SK-N-SH treated with all-trans-retinoic acid at 6 μM for 48 hours (cell line): ENCODE data around the gene NOL11.

ENCODE experiments used
- ATAC-seq: fragments of 200-7000 bp; cut with Tn5 transposase; 3 replicates; pipeline ENCODE4 v1.9.1; 2020; ENCODE audit warnings: mild to moderate bottlenecking, moderate library complexity
- ARNTL ChIP-seq: fragments of 450-650 bp; formaldehyde crosslinking; IDR thresholded peaks from 2 replicates; pipeline ENCODE4 v1.5.0; 2020; ENCODE audit warnings: low read depth, mild to moderate bottlenecking, moderate library complexity, borderline replicate concordance
- BACH2 ChIP-seq: fragments of 250-450 bp; sonication (Bioruptor Pico); IDR thresholded peaks from 2 replicates; pipeline ENCODE4 v1.9.0; 2021; ENCODE audit warnings: mild to moderate bottlenecking, borderline replicate concordance
- CSDC2 ChIP-seq: fragments of 250-450 bp; sonication (Bioruptor Pico); IDR thresholded peaks from 2 replicates; pipeline ENCODE4 v1.5.0; 2020; ENCODE audit warnings: mild to moderate bottlenecking, moderate library complexity
- ESRRG ChIP-seq: fragments of 250-450 bp; sonication (Bioruptor Pico); IDR thresholded peaks from 2 replicates; pipeline ENCODE4 v1.6.1; 2021; ENCODE audit warnings: mild to moderate bottlenecking
- GLIS3 ChIP-seq: fragments of 250-450 bp; sonication (Bioruptor Pico); IDR thresholded peaks from 2 replicates; pipeline ENCODE4 v1.5.0; 2020; ENCODE audit warnings: mild to moderate bottlenecking, moderate library complexity
- OSR1 ChIP-seq: fragments of 250-450 bp; sonication (Bioruptor Pico); IDR thresholded peaks from 2 replicates; pipeline ENCODE4 v1.8.0; 2022; ENCODE audit warnings: moderate library complexity, mild to moderate bottlenecking, inconsistent platforms
- PPARA ChIP-seq: fragments of 250-450 bp; sonication (Bioruptor Pico); IDR thresholded peaks from 2 replicates; pipeline ENCODE4 v1.5.0; 2020; ENCODE audit warnings: mild to moderate bottlenecking, borderline replicate concordance
- RARB ChIP-seq: fragments of 250-450 bp; sonication (Bioruptor Pico); IDR thresholded peaks from 2 replicates; pipeline ENCODE4 v1.8.0; 2021; ENCODE audit warnings: mild to moderate bottlenecking, moderate library complexity
- SNAI2 ChIP-seq: fragments of 250-450 bp; sonication (Bioruptor Pico); IDR thresholded peaks from 2 replicates; pipeline ENCODE4 v1.5.0; 2020; ENCODE audit warnings: mild to moderate bottlenecking, moderate library complexity
- TCF4 ChIP-seq: fragments of 250-450 bp; sonication (Bioruptor Pico); IDR thresholded peaks from 2 replicates; pipeline ENCODE4 v1.8.0; 2021; ENCODE audit warnings: mild to moderate bottlenecking, moderate library complexity, borderline replicate concordance
- TOX ChIP-seq: fragments of 250-450 bp; sonication (Bioruptor Pico); IDR thresholded peaks from 2 replicates; pipeline ENCODE4 v1.8.0; 2021; ENCODE audit warnings: mild to moderate bottlenecking, moderate library complexity, borderline replicate concordance
- ZFP3 ChIP-seq: fragments of 250-450 bp; sonication (Bioruptor Pico); IDR thresholded peaks from 2 replicates; pipeline ENCODE4 v1.5.0; 2020; ENCODE audit warnings: mild to moderate bottlenecking, moderate library complexity
- ZNF565 ChIP-seq: fragments of 450-650 bp; formaldehyde crosslinking; conservative IDR thresholded peaks from 2 replicates; pipeline ENCODE4 v1.5.0; 2020; ENCODE audit warnings: low read depth, mild to moderate bottlenecking, moderate library complexity
- ZNF70 ChIP-seq: fragments of 450-650 bp; formaldehyde crosslinking; IDR thresholded peaks from 2 replicates; pipeline ENCODE4 v1.5.0; 2020; ENCODE audit warnings: mild to moderate bottlenecking, moderate library complexity
- ZNF8 ChIP-seq: fragments of 450-650 bp; formaldehyde crosslinking; IDR thresholded peaks from 2 replicates; pipeline ENCODE4 v1.5.0; 2020; ENCODE audit warnings: mild to moderate bottlenecking, moderate library complexity
- TF ChIP-seq, protein P1 (sequence below): fragments of 250-450 bp; sonication (Bioruptor Pico); IDR thresholded peaks from 2 replicates; pipeline ENCODE4 v1.5.0; 2020; ENCODE audit warnings: mild to moderate bottlenecking, moderate library complexity
- TF ChIP-seq, protein P2 (sequence below): fragments of 250-450 bp; sonication (Bioruptor Pico); IDR thresholded peaks from 2 replicates; pipeline ENCODE4 v1.5.1; 2020; ENCODE audit warnings: low read depth, mild to moderate bottlenecking, moderate library complexity
- TF ChIP-seq, protein P3 (sequence below): fragments of 250-450 bp; sonication (Bioruptor Pico); IDR thresholded peaks from 2 replicates; pipeline ENCODE4 v1.5.1; 2021; ENCODE audit warnings: mild to moderate bottlenecking, moderate library complexity
- TF ChIP-seq, protein P4 (sequence below): fragments of 250-450 bp; sonication (Bioruptor Pico); IDR thresholded peaks from 2 replicates; pipeline ENCODE4 v1.8.0; 2020; ENCODE audit warnings: mild to moderate bottlenecking, moderate library complexity, borderline replicate concordance

NOL11 gene

DNA sequence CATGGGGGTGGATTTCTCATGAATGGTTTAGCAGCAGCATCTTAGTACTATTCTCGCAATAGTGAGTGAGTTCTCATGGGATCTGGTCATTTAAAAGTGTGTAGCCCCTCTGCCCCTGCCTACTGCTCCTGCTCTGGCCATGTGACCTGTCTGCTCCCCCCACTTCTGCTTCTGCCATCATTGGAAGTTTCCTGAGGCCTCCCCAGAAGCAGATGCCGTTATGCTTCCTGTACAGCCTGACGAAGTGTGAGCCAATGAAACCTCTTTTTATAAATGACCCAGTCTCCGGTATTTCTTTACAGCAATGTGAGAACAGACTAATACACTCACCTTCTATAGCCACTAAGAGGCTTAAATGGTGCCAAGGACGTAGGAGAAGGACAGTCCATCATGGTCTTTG, 51.5 kb downstream of the NOL11 start:
- no peak for TF ChIP-seq ZNF8 (CRISPR knock-in tag)
- no peak for TF ChIP-seq TCF4
- TF ChIP-seq ESRRG (CRISPR knock-in tag) = no peak
- TF ChIP-seq OSR1 (CRISPR knock-in tag) = no peak
- no peak for TF ChIP-seq GLIS3 (CRISPR knock-in tag)
- TF ChIP-seq ZNF70 (CRISPR knock-in tag) = no peak
- no peak for TF ChIP-seq ZFP3
- TF ChIP-seq, protein P1, sequence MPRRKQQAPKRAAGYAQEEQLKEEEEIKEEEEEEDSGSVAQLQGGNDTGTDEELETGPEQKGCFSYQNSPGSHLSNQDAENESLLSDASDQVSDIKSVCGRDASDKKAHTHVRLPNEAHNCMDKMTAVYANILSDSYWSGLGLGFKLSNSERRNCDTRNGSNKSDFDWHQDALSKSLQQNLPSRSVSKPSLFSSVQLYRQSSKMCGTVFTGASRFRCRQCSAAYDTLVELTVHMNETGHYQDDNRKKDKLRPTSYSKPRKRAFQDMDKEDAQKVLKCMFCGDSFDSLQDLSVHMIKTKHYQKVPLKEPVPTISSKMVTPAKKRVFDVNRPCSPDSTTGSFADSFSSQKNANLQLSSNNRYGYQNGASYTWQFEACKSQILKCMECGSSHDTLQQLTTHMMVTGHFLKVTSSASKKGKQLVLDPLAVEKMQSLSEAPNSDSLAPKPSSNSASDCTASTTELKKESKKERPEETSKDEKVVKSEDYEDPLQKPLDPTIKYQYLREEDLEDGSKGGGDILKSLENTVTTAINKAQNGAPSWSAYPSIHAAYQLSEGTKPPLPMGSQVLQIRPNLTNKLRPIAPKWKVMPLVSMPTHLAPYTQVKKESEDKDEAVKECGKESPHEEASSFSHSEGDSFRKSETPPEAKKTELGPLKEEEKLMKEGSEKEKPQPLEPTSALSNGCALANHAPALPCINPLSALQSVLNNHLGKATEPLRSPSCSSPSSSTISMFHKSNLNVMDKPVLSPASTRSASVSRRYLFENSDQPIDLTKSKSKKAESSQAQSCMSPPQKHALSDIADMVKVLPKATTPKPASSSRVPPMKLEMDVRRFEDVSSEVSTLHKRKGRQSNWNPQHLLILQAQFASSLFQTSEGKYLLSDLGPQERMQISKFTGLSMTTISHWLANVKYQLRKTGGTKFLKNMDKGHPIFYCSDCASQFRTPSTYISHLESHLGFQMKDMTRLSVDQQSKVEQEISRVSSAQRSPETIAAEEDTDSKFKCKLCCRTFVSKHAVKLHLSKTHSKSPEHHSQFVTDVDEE = no peak
- no peak for TF ChIP-seq ARNTL (CRISPR knock-in tag)
- no peak for TF ChIP-seq RARB (CRISPR knock-in tag)
- no peak for TF ChIP-seq CSDC2 (CRISPR knock-in tag)
- no peak for TF ChIP-seq PPARA
- TF ChIP-seq, protein P2, sequence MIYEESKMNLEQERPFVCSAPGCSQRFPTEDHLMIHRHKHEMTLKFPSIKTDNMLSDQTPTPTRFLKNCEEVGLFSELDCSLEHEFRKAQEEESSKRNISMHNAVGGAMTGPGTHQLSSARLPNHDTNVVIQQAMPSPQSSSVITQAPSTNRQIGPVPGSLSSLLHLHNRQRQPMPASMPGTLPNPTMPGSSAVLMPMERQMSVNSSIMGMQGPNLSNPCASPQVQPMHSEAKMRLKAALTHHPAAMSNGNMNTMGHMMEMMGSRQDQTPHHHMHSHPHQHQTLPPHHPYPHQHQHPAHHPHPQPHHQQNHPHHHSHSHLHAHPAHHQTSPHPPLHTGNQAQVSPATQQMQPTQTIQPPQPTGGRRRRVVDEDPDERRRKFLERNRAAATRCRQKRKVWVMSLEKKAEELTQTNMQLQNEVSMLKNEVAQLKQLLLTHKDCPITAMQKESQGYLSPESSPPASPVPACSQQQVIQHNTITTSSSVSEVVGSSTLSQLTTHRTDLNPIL (CRISPR knock-in tag) = no peak
- no peak for TF ChIP-seq BACH2 (CRISPR knock-in tag)
- TF ChIP-seq, protein P3, sequence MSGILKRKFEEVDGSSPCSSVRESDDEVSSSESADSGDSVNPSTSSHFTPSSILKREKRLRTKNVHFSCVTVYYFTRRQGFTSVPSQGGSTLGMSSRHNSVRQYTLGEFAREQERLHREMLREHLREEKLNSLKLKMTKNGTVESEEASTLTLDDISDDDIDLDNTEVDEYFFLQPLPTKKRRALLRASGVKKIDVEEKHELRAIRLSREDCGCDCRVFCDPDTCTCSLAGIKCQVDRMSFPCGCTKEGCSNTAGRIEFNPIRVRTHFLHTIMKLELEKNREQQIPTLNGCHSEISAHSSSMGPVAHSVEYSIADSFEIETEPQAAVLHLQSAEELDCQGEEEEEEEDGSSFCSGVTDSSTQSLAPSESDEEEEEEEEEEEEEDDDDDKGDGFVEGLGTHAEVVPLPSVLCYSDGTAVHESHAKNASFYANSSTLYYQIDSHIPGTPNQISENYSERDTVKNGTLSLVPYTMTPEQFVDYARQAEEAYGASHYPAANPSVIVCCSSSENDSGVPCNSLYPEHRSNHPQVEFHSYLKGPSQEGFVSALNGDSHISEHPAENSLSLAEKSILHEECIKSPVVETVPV (CRISPR knock-in tag) = no peak
- TF ChIP-seq TOX (CRISPR knock-in tag) = no peak
- no peak for TF ChIP-seq SNAI2 (CRISPR knock-in tag)
- TF ChIP-seq, all 23 proteins: peak for 0
- no peak for ATAC-seq

DNA sequence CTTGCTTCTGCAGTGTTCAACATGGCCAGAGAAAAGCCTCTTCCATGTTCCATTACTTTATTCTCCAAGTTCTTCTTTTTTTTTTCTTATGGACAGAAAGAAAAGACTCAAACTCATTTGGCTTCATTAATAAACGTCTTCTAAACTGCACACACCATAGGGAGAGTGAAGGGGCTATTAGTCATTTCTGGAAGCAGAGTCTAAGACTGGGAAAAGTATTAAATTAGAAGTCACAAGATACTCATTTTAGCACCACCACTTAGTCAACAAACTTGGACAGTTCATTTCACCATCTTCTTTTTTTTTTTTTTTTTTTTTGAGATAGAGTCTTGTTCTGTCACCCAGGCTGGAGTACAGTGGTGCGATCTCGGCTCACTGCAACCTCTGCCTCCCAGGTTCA, 52.8 kb downstream of the NOL11 start:
- TF ChIP-seq TCF4 = no peak
- TF ChIP-seq, protein P3 (CRISPR knock-in tag) = no peak
- no peak for TF ChIP-seq SNAI2 (CRISPR knock-in tag)
- no peak for TF ChIP-seq ZNF565 (CRISPR knock-in tag)
- TF ChIP-seq, protein P1 = no peak
- no peak for TF ChIP-seq TOX (CRISPR knock-in tag)
- TF ChIP-seq CSDC2 (CRISPR knock-in tag) = no peak
- TF ChIP-seq BACH2 (CRISPR knock-in tag) = no peak
- TF ChIP-seq, protein P4, sequence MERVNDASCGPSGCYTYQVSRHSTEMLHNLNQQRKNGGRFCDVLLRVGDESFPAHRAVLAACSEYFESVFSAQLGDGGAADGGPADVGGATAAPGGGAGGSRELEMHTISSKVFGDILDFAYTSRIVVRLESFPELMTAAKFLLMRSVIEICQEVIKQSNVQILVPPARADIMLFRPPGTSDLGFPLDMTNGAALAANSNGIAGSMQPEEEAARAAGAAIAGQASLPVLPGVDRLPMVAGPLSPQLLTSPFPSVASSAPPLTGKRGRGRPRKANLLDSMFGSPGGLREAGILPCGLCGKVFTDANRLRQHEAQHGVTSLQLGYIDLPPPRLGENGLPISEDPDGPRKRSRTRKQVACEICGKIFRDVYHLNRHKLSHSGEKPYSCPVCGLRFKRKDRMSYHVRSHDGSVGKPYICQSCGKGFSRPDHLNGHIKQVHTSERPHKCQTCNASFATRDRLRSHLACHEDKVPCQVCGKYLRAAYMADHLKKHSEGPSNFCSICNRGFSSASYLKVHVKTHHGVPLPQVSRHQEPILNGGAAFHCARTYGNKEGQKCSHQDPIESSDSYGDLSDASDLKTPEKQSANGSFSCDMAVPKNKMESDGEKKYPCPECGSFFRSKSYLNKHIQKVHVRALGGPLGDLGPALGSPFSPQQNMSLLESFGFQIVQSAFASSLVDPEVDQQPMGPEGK (CRISPR knock-in tag) = no peak
- TF ChIP-seq GLIS3 (CRISPR knock-in tag) = no peak
- TF ChIP-seq ZNF70 (CRISPR knock-in tag) = no peak
- no peak for TF ChIP-seq PPARA
- TF ChIP-seq, all 23 proteins: peak for 0
- no peak for ATAC-seq
